Measurements from ENCODE around the gene SHANK3. TPM values are rescaled to one million over a fixed set of nuclear protein-coding genes. Genes with fewer than 3 reads are reported as not detected.

Gene SHANK3
- total and polyA plus RNA-seq, 2 experiments from 2014 or later, result 0.52 to 4.9 TPM

GRCh38 chr22:50670914-50671538, 1.6 kb upstream of the SHANK3 start (continued):
- TF ChIP-seq ETS1 (IDR thresholded peaks at IDR 0.05) (no peak), EZH2phosphoT487 (IDR thresholded peaks at IDR 0.05; ENCODE audit: unreplicated experiment) (no peak), POLR2AphosphoS5 (IDR thresholded peaks at IDR 0.05; ENCODE audit: low read depth) (no peak), CTCF (conservative IDR thresholded peaks at IDR 0.05; ENCODE audit: low read depth in 2 of 2) (no peak), ZNF114 (CRISPR knock-in tag; IDR thresholded peaks at IDR 0.05) (no peak), STAT1 (IDR thresholded peaks at IDR 0.05; ENCODE audit: unreplicated experiment) (no peak), CREB1 (CRISPR knock-in tag; IDR thresholded peaks at IDR 0.05; ENCODE audit: low read depth) (no peak), JUNB (IDR thresholded peaks at IDR 0.05; ENCODE audit: unreplicated experiment) (no peak), ZNF331 (CRISPR knock-in tag; IDR thresholded peaks at IDR 0.05; ENCODE audit: low read depth) (no peak)

GRCh38 chr22:50671641-50672040, 982 bp upstream of the SHANK3 start:
- Histone ChIP-seq H3K27ac (ENCODE audit: low read depth) (no peak overlapping the region), H3K4me3 (no peak overlapping the region), H3K36me3 (ENCODE audit: insufficient read depth) (no peaks in the 10 kb centered on the region), H2AFZ (no peak overlapping the region), H4K20me1 (replicated peaks; ENCODE audit: insufficient read depth) (no peaks in the 10 kb centered on the region; the same call in 1 of the 2 replicates), H3K79me2 (replicated peaks; ENCODE audit: insufficient read depth) (no peaks in the 10 kb centered on the region), H3K27me3 (ENCODE audit: insufficient read depth) (peaks cover 38% of the 10 kb centered on the region), H3K4me1 (ENCODE audit: insufficient read depth) (no peaks in the 10 kb centered on the region), H3K9me2 (ENCODE audit: insufficient read depth) (no peaks in the 10 kb centered on the region), H3F3A (replicated peaks; ENCODE audit: low read depth) (0 out of 2 replicates have a peak, but pooled peaks cover 3% of the 10 kb centered on the region), H3K4me2 (no peak overlapping the region)
- Mint-ChIP-seq H3K4me1 (peaks cover 22% of the 10 kb centered on the region), H3K9me3 (peaks cover 2% of the 10 kb centered on the region; the same call in 1 of the 3 replicates), H3K27ac (no peak overlapping the region), H3K36me3 (ENCODE audit: low read depth) (peaks cover 3% of the 10 kb centered on the region; the same call in 1 of the 3 replicates), H3K4me3 (no peak overlapping the region), H3K27me3 (ENCODE audit: insufficient read depth, low read depth, poor library complexity) (peaks cover 33% of the 10 kb centered on the region)
- no peak for DNase-seq (ENCODE audit: low spot score)
- no peak for ATAC-seq
- TF ChIP-seq REST (IDR thresholded peaks at IDR 0.05; ENCODE audit: unreplicated experiment) (no peak), ZNF462 (CRISPR knock-in tag; IDR thresholded peaks at IDR 0.05) (no peak)
